AG09319 (cell line): ENCODE measurements around the gene TMEM26.

ENCODE experiments used
- DNase-seq: peaks from one replicate; pipeline ENCODE4 v3.0.0-alpha.2; 2010; ENCODE audit warnings: low read depth; ENCODE audit errors: extremely low read depth
- TF ChIP-seq, protein P1 (sequence below): IDR thresholded peaks from 2 replicates; pipeline ENCODE4 v1.5.1; 2011; ENCODE audit warnings: low read depth, mild to moderate bottlenecking, inconsistent platforms, low read length, moderate library complexity

TMEM26 gene

DNA sequence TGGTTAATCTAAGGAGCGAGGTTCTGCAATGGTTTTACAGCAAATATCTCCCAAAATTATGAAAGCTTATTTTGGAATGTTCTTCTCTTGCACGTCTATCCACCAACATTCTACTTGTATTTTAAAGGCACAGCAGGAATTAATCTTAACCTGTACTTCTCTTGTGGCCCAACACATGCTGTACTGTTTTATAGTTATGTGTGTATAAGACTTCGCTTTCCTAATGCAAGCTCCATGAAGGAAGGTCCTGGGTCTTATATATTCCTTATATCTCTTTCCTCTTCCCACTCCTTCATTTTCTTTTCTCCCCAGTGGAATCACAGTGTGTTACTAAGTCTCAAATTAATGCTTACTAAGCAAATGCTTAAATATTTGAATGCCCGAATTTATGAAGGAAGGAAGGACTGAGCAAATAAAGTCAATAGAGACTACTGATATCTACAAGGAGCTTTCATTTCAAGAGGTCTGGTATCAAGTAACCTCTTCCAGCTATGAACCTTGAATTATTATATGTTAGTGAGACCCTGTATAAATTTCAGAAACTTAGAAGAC is 14.0 kb downstream of the TMEM26 start:
- TF ChIP-seq, protein P1, sequence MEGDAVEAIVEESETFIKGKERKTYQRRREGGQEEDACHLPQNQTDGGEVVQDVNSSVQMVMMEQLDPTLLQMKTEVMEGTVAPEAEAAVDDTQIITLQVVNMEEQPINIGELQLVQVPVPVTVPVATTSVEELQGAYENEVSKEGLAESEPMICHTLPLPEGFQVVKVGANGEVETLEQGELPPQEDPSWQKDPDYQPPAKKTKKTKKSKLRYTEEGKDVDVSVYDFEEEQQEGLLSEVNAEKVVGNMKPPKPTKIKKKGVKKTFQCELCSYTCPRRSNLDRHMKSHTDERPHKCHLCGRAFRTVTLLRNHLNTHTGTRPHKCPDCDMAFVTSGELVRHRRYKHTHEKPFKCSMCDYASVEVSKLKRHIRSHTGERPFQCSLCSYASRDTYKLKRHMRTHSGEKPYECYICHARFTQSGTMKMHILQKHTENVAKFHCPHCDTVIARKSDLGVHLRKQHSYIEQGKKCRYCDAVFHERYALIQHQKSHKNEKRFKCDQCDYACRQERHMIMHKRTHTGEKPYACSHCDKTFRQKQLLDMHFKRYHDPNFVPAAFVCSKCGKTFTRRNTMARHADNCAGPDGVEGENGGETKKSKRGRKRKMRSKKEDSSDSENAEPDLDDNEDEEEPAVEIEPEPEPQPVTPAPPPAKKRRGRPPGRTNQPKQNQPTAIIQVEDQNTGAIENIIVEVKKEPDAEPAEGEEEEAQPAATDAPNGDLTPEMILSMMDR: no peak
- no peak for DNase-seq

DNA sequence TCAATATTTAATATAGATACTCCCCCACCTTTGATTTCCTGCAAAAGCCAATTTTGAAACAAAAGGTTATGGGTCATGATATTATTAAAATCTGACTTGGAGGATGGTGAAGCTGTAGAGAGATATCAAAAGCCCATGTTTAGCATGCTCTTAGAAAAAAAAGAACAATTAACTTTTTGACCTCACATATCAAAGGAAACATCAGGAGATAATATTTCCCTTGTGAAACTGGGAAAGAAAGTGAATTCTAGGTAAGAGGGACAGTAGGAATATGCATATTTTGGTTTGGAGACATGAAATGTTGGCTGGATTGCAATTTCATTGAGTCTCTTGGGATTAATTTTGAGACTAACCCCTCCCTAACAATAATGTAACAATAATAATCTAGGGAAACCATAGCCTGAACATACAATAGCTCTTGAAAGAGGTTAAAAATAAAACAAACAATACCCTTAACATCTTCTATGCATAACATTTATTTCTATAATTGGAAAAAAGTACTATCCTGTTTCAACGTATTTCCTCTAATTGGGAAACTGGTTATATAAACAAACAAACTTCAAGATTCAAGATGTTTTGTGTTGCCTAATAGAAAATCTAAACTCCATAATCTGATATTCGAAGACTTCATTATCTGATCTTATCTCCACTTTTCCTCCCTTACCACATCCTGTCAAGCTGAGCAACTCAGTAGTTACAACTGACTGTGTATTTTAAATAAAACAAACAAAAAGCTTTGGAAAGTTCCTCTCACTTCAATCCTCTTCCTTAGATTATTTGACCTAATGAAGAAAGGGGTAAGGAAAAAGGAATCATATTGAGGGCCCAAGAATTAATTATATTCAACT is 14.8 kb downstream of the TMEM26 start:
- TF ChIP-seq, protein P1: no peak
- DNase-seq: peak; percentile 36

DNA sequence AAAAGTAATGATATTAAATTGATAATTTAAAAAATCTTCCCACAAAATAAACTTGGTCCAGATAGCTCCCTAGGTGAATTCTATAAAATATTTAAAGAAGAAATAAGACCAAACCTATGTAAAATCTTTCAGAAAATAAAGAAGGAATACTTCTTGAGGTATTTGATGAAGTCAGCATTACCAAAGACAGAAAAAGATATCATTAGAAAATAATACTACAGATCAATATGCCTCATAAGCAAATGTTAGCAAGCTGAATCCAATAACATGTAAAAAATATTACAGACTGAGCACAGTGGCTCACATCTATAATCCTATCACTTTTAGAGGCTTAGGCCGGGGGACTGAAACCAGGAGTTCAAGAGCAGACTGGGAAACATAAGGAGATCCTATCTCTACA is 30.0 kb downstream of the TMEM26 start:
- TF ChIP-seq, protein P1: no peak
- DNase-seq: no peak

DNA sequence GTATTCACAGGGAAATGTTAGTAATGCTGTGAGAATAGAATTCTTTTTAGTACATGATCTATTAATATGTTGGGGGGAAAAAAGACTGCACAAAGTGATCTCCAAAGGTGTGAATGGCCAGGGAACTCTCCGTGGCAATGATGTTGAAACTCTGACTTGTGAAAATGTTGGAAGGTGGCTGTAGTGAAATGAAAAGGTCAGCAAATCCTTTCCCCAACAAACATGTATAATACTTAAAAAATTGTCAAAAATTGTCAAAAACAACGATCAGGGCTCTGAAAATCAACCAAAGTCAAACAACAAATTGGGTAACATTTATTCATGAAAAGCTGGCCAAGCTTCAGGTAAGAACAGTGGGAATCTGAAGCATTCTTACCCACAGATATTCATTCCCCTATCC is 35.5 kb downstream of the TMEM26 start:
- no peak for DNase-seq
- TF ChIP-seq, protein P1: no peak

DNA sequence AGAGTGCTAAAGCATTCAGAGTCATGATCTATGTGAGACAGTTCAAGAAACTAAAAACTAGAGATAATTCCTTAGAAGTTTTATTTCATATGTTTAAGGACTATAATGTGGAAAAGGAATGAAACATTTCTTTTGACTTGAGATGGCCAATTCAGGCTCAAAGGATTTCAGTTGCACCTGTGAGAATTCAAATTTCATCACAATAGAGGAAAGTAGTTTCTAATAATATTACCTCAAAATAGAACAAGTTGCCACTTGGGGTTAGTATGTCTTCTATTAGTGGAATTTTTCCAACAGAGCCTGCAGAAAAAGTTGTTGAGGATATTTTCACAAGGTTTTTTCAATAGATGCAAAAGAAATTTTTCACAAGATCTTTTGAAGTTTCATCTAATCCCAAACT is 37.4 kb downstream of the TMEM26 start:
- TF ChIP-seq, protein P1: no peak
- DNase-seq: no peak

DNA sequence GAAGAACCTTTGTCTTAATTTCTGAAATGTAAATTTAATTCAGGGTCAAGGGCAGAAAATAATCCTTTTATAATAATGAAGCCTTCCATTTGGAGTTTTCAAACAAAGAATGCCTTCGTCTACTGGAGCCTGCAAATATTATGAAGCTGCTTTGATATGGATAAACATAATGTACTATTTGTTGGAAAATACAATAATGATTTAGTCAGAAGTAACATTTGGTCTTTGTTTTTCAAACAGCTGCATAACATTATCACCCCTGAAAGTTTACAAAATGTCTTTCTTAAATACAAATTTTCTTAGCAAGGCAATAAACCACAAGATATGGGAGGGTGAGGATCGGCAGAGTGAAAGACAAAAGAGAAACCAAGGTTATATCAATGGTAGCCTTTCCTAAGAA is 41.5 kb downstream of the TMEM26 start:
- TF ChIP-seq, protein P1: no peak

DNA sequence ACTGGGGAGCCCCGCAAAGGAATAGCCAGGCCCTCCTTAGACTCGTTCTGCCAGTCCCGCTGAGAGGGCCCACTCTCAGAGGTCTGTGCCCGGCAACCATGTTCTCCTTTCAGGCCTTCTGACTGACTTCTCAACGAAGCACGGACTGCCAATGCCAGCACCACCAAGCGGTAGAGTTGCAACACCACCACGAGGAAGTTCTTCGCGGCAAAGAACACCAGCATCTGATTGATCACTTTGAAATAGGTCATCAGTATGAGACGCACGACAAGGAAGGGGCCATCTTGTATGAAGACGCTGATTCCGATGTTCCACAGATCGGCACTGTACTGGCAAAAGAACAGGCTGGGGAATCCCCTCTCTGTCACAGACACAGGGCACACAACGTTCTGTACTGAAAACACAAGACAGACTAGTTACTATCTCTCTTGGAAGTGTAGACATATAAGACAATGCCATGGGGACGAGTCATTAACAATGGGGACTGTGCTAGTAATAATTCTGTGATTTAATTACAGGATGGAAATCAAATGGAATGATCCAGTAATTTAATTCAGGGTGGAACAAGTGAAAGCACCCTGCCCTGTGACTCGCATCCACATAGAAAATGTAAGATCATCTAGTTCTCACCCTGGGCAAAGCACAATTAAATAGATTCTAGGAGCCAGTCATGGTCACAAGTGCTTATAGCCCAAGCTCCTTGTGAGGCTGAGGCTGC is 42.7 kb downstream of the TMEM26 start:
- TF ChIP-seq, protein P1: no peak
- DNase-seq: no peak

More for the DNA sequence above, 41.5 kb downstream of the TMEM26 start:
- no peak for DNase-seq
